CD4-positive, alpha-beta T cell treated with Interleukin-6 for 4 hours (primary cell): ENCODE data around the gene RIPOR2.
A peak's percentile ranks its signal among the peaks of the same experiment; 100 is the strongest.
"Not testable (repeated sequence)": the region's sequence is repeated elsewhere in the genome, so short reads cannot be mapped to it uniquely, and the experiment has no call there.

ENCODE experiments used
- DNase-seq: peaks from one replicate; pipeline ENCODE4 v3.0.0-alpha.2; 2020; ENCODE audit warnings: mixed read lengths

Gene RIPOR2

DNA sequence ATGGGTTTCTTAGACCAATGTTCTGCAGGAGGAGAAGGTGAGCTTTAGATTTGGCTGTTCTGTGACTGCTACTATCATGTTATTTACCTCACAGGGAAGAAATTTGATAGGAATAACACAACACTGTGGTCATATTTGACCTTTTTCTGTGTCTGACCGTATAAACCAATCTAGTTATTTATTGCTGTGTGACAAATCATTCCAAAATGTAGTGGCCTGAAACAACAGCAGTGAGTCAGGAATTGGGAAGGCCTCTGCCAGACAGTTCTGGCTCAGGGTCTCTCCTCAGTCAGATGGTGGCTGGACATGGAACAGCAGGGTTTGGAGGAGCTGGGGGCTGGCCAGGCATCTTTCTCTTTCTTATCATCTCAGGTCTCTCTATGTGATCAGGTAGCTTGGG is 33.0 kb downstream of the RIPOR2 start:
- DNase-seq: no peak

GRCh38 chr6:24901698-24902328 is 33.9 kb downstream of the RIPOR2 start:
- no peak for DNase-seq

GRCh38 chr6:24900917-24901697 is 34.7 kb downstream of the RIPOR2 start:
- no peak for DNase-seq

GRCh38 chr6:24899997-24900325 is 35.8 kb downstream of the RIPOR2 start:
- peak; percentile 31 for DNase-seq

DNA sequence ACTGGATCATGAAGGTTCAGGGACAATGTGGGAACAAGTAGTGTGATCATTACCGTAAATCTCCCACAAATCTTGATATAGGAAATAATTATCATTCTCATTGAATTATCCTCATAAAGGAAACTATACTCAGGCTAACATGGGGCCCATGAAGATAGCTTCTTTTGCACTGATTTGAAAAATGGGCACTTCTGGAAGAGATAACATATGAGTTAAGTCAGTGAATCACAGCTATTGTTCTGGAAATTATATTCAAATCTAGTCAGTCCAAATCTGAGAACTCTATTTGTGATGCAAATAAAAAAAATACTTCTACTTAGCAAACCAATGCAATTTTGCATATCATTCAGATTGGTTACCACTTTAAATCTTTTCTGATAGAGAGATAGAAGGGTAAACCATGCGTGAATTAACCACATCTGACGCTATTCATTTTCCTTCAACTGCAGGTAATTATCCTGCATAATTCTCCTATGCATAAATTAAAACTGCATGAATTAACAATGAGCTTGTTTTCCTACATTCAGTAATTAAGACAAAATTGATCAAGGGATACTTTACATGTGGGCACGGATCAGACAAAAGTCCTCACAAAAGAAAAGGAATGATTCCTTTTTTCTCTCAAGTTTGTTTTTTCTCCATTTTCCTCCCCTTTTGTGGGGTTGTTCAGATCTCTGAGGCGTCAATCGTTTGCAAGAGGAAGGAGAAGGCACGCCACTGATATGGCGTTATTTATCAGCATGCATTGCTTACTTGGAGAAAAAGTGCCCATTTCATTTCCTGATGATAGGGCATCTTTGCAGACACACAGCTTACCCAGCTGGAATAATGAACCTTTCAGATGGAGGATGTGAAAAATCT is 36.4 kb downstream of the RIPOR2 start:
- no peak for DNase-seq

- DNase-seq: no peak
Measured at GRCh38 chr6:24898676-24899075, 37.1 kb downstream of the RIPOR2 start.

DNA sequence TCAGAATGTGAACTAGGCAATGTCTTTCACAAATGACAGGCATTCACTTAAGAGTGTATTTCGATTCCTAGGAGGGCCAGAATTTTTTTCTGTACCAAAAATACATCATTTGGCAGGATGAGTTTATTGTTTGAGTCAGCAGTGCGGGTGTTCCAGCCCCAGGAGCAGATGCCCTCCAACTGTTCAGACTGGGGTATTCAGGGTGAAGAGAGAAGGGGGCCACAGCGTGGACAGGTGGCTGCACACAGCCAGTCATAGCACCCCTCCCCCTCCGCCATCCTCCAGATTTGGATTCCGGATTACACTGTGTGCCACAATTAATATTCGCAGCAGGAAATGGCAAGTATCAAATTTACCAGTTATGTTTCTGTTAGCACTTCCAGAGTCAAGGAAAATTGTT is 38.6 kb downstream of the RIPOR2 start:
- no peak for DNase-seq

GRCh38 chr6:24893342-24893850 is 42.4 kb downstream of the RIPOR2 start:
- no peak for DNase-seq

- no peak for DNase-seq
Measured at GRCh38 chr6:24891004-24891403, 44.8 kb downstream of the RIPOR2 start.

GRCh38 chr6:24890471-24890870 is 45.3 kb downstream of the RIPOR2 start:
- DNase-seq: no peak

DNA sequence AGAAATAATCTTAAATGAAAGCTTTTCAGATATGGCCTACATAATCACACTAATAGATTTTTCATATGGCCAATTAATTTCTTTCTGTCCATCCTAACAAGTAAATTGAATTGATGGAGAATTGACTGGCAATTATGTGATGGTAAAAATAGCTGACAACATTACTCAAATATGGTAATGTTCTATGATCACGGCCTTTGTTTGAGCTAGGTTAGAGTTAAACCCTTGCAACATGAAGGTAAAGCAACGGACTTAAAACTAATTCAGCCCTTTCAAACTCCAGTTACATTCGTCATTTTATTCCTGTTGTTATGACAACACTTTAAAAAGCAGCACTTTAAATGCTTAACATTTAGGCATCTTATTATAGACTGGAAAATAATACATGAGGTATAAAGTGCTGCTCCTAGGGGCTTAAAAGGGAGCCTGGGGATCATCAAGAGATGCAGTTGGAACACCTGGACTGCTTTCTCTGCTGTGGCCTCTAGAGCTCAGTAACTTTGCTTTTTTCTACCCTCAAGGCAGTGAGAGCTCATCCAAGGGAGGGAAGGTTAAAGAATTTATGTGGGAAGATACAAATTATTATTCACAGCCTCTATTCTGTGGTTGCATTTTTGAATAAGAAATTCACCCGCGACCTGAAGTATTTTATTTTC is 46.9 kb downstream of the RIPOR2 start:
- DNase-seq: no peak

DNA sequence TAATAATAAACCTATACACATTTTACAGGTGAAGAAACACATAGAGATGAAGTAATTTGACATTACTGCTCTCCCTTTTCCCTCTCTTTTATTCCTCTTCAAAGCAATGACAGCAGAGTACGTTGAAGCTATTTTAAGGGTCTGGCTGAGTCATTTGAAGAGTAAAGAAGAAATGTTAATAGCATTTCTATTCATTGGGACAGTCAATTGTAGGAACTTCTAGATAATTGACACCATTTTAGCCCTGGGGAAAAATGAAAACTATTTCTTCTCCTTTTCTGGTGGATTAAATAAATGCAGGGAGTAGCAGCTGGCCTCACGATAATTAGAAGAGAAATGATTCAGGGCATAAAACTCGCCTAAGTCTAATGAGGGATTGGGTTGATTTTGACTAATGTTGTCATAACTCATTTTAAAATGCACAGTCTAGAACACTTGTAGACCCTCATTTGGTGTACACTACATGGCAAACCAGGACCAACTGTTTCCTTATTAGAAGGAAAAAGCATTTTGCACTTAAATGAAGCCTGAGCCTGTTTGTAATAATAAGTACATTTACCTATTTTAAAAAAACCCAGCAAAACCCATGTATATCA is 48.1 kb downstream of the RIPOR2 start:
- no peak for DNase-seq

GRCh38 chr6:24883618-24884017 is 52.1 kb downstream of the RIPOR2 start:
- peak; percentile 48 for DNase-seq

GRCh38 chr6:24882835-24883555 is 52.8 kb downstream of the RIPOR2 start:
- DNase-seq: no peak

- DNase-seq: no peak
Measured at GRCh38 chr6:24882295-24882694, 53.5 kb downstream of the RIPOR2 start.

- DNase-seq: no peak
Measured at GRCh38 chr6:24881376-24881775, 54.4 kb downstream of the RIPOR2 start.

DNA sequence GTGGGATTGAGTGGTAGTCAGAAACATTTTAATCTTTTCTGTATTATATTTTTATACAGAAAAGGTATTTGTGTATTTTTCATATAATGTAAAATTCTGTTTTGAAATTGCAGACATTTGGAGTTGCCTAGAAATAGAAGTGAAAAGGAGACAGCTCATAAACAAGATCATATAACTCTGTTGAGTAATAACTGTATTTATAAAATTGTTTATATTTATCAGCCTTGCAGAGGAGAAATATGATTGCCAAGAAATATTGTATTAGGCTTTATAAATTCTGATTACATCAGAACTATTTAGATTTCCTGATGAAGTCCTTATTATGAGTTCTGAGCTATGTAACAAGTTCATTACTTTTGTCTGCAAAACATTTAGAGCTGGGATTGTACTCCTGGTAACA is 55.3 kb downstream of the RIPOR2 start:
- DNase-seq: no peak

DNA sequence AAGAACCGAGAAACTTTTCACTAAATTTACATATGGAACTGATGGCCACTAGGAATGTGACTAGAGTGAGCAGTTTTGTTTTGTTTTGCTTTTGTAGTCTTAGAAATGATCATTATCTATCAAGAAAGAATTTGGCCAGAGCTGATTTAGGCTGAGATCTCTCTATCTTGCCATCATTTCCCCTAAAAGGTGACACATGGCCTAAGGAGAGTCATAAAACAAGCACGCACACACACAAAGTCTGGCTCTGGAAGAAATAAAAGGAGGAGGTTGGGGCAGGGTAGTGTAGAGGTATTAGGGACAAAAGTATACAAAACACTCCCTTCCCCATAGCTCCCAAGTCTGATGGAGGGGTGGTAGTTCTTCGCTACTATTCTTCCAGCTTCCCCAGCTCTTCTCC is 56.4 kb downstream of the RIPOR2 start:
- no peak for DNase-seq

DNA sequence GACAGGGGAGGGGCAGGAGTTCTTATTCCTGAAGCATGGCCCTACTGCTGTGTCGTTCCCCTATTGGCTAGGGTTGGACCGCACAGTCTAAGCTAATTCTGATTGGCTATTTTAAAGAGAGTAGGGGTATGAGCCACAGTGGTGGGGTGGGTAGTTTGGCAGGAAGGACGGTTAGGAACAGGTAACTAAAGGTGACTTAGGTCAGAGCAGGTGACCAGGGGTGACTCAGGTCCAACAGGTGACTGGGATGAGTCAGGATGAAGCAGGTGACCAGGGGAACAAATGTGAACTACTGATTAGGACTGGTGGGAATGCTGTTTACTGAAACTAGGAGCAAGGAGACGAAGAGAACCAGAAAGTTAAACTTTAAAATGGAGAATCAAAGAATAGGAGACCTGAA is 58.0 kb downstream of the RIPOR2 start:
- not testable (repeated sequence) for DNase-seq

GRCh38 chr6:24876499-24877465 is 59.0 kb downstream of the RIPOR2 start:
- DNase-seq: no peak

DNA sequence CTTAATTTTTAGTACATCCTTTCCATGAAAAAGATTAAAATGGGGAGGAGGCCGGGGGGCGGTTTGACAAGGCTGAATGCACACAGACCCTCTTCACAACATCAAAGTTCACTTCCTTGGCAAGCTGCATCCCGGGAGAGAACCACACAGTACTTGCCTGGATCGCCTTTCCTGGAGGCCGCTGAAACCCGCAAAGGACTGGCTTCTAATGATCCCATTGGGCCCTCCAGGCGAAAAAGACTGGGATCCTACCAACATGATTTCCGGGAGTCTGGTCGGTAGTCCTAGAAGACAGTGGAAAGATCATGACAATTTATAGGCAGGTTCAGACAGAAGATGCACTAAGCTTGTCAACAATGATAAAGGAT is 60.2 kb downstream of the RIPOR2 start:
- no peak for DNase-seq
